H1 (cell line): Measurements from ENCODE around the gene HOXD4. TPM values are rescaled to one million over a fixed set of nuclear protein-coding genes. Genes with fewer than 3 reads are reported as not detected.
A peak's percentile ranks its signal among the peaks of the same experiment; 100 is the strongest.

ENCODE experiments used
- CTCF ChIA-PET: fragments of 300-600 bp; sonication (Branson Sonifier 250); formaldehyde crosslinking; loops from one replicate; lab custom pipeline; 2021; ENCODE audit not compliant: partially characterized antibody; lab: Charles Lee
- POLR2A ChIA-PET: fragments of 300-600 bp; sonication (Branson Sonifier 250); formaldehyde crosslinking; loops from one replicate; lab custom pipeline; 2021; ENCODE audit warnings: inconsistent platforms; ENCODE audit not compliant: partially characterized antibody; lab: Charles Lee
- DNase-seq, 2 experiments: peaks; one replicate each; pipeline versions ENCODE4 v3.0.0 to v3.0.0-alpha.2; 2010 to 2022; ENCODE audit warnings: low spot score in 2 of 2, low read depth in 1 of 2, mixed read lengths in 1 of 2
- FAIRE-seq: peaks from 2 replicates; lab custom pipeline; 2011; peaks lifted over from hg19 to GRCh38; lab: Jason Lieb, UNC
- H2AFZ ChIP-seq: 2 replicates; pipeline ENCODE4 v1.8.1; 2012; ENCODE audit warnings: low read length, inconsistent platforms
- H2AK5ac ChIP-seq: 2 replicates; pipeline ENCODE4 v1.6.1; 2013; ENCODE audit warnings: low read depth, low read length
- H2BK120ac ChIP-seq: replicated peaks from 2 replicates; pipeline ENCODE3; 2013; ENCODE audit warnings: low read depth, low read length, inconsistent platforms
- H2BK12ac ChIP-seq: 2 replicates; pipeline ENCODE4 v1.6.1; 2013; ENCODE audit warnings: low read depth, low read length
- H2BK15ac ChIP-seq: 2 replicates; pipeline ENCODE4 v1.6.1; 2013; ENCODE audit warnings: low read length
- H2BK20ac ChIP-seq: 2 replicates; pipeline ENCODE4 v1.6.1; 2013; ENCODE audit warnings: low read length
- H2BK5ac ChIP-seq: 2 replicates; pipeline ENCODE4 v1.6.1; 2013; ENCODE audit warnings: low read depth, low read length
- H3K14ac ChIP-seq: 2 replicates; pipeline ENCODE4 v1.6.1; 2013; ENCODE audit warnings: inconsistent platforms; ENCODE audit not compliant: insufficient read length
- H3K18ac ChIP-seq: 2 replicates; pipeline ENCODE4 v1.6.1; 2013; ENCODE audit warnings: low read length; ENCODE audit errors: extremely low read depth
- H3K23ac ChIP-seq: 2 replicates; pipeline ENCODE4 v1.6.1; 2013; ENCODE audit warnings: inconsistent platforms; ENCODE audit not compliant: insufficient read length
- H3K23me2 ChIP-seq: 2 replicates; pipeline ENCODE4 v1.6.1; 2013; ENCODE audit warnings: low read depth, low read length
- H3K27ac ChIP-seq: 2 replicates; pipeline ENCODE4 v1.6.1; 2011; ENCODE audit warnings: low read depth, low read length, inconsistent platforms
- H3K27me3 ChIP-seq, 4 experiments: replicated peaks in 1 of 4; 1 replicate in 1 of 4; 2 replicates in 3 of 4; pipeline versions ENCODE4 v1.6.1 to v1.8.1; 2011 to 2013; ENCODE audit warnings: low read length in 3 of 4, mild to moderate bottlenecking in 3 of 4, inconsistent platforms in 2 of 4, mixed read lengths in 2 of 4, moderate library complexity in 1 of 4; ENCODE audit not compliant: control insufficient read depth in 3 of 4, insufficient read depth in 3 of 4; ENCODE audit errors: extremely low read depth in 1 of 4
- H3K36me3 ChIP-seq, 4 experiments: 2 replicates each; pipeline versions ENCODE4 v1.6.1 to v1.8.1; 2011 to 2013; ENCODE audit warnings: mild to moderate bottlenecking in 4 of 4, low read length in 3 of 4, moderate library complexity in 2 of 4, control low read depth in 1 of 4, inconsistent platforms in 1 of 4; ENCODE audit not compliant: insufficient read depth in 4 of 4, control insufficient read depth in 2 of 4
- H3K4ac ChIP-seq: replicated peaks from 2 replicates; pipeline ENCODE3; 2013; ENCODE audit warnings: low read length, low read depth, mixed read lengths, inconsistent platforms; ENCODE audit not compliant: insufficient read length
- H3K4me1 ChIP-seq, 4 experiments: replicated peaks in 1 of 4; 1 replicate in 1 of 4; 2 replicates in 3 of 4; pipeline versions ENCODE4 v1.6.1 to v1.8.1; 2011 to 2013; ENCODE audit warnings: low read length in 3 of 4, inconsistent platforms in 2 of 4, mixed read lengths in 1 of 4; ENCODE audit not compliant: insufficient read depth in 4 of 4, control insufficient read depth in 3 of 4
- H3K4me2 ChIP-seq, 2 experiments: 2 replicates each; pipeline versions ENCODE4 v1.6.1 to v1.8.1; 2011 to 2013; ENCODE audit warnings: low read depth in 2 of 2, low read length in 2 of 2, control low read depth in 1 of 2, inconsistent platforms in 1 of 2, mild to moderate bottlenecking in 1 of 2; ENCODE audit not compliant: insufficient read depth in 1 of 2
- H3K4me3 ChIP-seq, 4 experiments: fragments of 200-600, 300-600 bp in 1 of 4; sonication (generic), shearing (Covaris generic), sonication (Bioruptor Twin) in 1 of 4; 2 replicates each; pipeline versions ENCODE4 v1.5.1 to v1.8.1; 2011 to 2016; ENCODE audit warnings: low read length in 4 of 4, low read depth in 3 of 4, control low read depth in 2 of 4, inconsistent platforms in 2 of 4, mild to moderate bottlenecking in 2 of 4, mixed read lengths in 1 of 4, moderate library complexity in 1 of 4; ENCODE audit not compliant: insufficient read depth in 2 of 4; ENCODE audit errors: extremely low read depth in 1 of 4
- H3K56ac ChIP-seq: replicated peaks from 2 replicates; pipeline ENCODE3; 2013; ENCODE audit warnings: low read depth, mild to moderate bottlenecking, mixed read lengths, low read length, inconsistent platforms; ENCODE audit not compliant: insufficient read length
- H3K79me1 ChIP-seq: 2 replicates; pipeline ENCODE4 v1.6.1; 2013; ENCODE audit warnings: low read depth, low read length, control low read depth
- H3K79me2 ChIP-seq, 2 experiments: 2 replicates each; pipeline versions ENCODE4 v1.6.1 to v1.8.1; 2012 to 2013; ENCODE audit warnings: low read length in 2 of 2, mild to moderate bottlenecking in 2 of 2, inconsistent platforms in 1 of 2; ENCODE audit not compliant: insufficient read depth in 2 of 2, control insufficient read depth in 1 of 2
- H3K9ac ChIP-seq, 4 experiments: replicated peaks in 1 of 4; 1 replicate in 1 of 4; 2 replicates in 3 of 4; pipeline versions ENCODE4 v1.6.1 to v1.8.1; 2011 to 2013; ENCODE audit warnings: low read depth in 3 of 4, low read length in 3 of 4, control low read depth in 2 of 4, mild to moderate bottlenecking in 2 of 4, moderate library complexity in 2 of 4, inconsistent platforms in 1 of 4; ENCODE audit errors: extremely low read depth in 1 of 4
- H3K9me3 ChIP-seq, 2 experiments: 2 replicates each; pipeline versions ENCODE4 v1.6.1 to v1.8.1; 2012 to 2013; ENCODE audit warnings: mild to moderate bottlenecking in 2 of 2, moderate library complexity in 2 of 2, control low read depth in 1 of 2, inconsistent platforms in 1 of 2, low read depth in 1 of 2, low read length in 1 of 2, mixed read lengths in 1 of 2; ENCODE audit not compliant: insufficient read depth in 2 of 2
- H4K20me1 ChIP-seq, 2 experiments: replicated peaks in 1 of 2; 2 replicates each; pipeline versions ENCODE3 to v1.8.1; 2011 to 2013; ENCODE audit warnings: inconsistent platforms in 2 of 2, low read length in 2 of 2, mild to moderate bottlenecking in 1 of 2; ENCODE audit not compliant: insufficient read depth in 2 of 2, control insufficient read depth in 1 of 2
- H4K5ac ChIP-seq: 2 replicates; pipeline ENCODE4 v1.6.1; 2013; ENCODE audit warnings: low read length, low read depth, mixed read lengths, inconsistent platforms; ENCODE audit not compliant: insufficient read length
- H4K8ac ChIP-seq: 2 replicates; pipeline ENCODE4 v1.8.0; 2013; ENCODE audit warnings: mild to moderate bottlenecking, moderate library complexity, low read length, inconsistent platforms; ENCODE audit not compliant: insufficient read depth; ENCODE audit errors: extremely low read depth
- H4K91ac ChIP-seq: replicated peaks from 2 replicates; pipeline ENCODE3; 2013; ENCODE audit warnings: low read length, mixed read lengths, inconsistent platforms; ENCODE audit not compliant: insufficient read length
- CBX8 ChIP-seq: fragments of 300-800, 300-1000 bp; sonication (generic); IDR thresholded peaks from 2 replicates; pipeline ENCODE4 v1.7.1; 2016; ENCODE audit warnings: low read depth, low read length, borderline replicate concordance
- EP300 ChIP-seq, 2 experiments: IDR thresholded peaks; 1 replicate in 1 of 2; 2 replicates in 1 of 2; pipeline ENCODE4 v1.6.1; 2011 to 2012; ENCODE audit warnings: low read depth in 2 of 2, low read length in 2 of 2, mild to moderate bottlenecking in 2 of 2, borderline replicate concordance in 1 of 2, inconsistent platforms in 1 of 2, moderate library complexity in 1 of 2
- EZH2 ChIP-seq: fragments of 200-600 bp; sonication (generic); IDR thresholded peaks from 2 replicates; pipeline ENCODE4 v1.7.1; 2012; ENCODE audit warnings: low read depth, mild to moderate bottlenecking, moderate library complexity, low read length, inconsistent platforms; ENCODE audit not compliant: severe bottlenecking
- JUND ChIP-seq: IDR thresholded peaks from 2 replicates; pipeline ENCODE4 v1.6.1; 2011; ENCODE audit warnings: mild to moderate bottlenecking, improper control_type of control experiment, low read length
- MAX ChIP-seq: IDR thresholded peaks from 2 replicates; pipeline ENCODE4 v1.6.1; 2012; ENCODE audit warnings: inconsistent platforms
- RNF2 ChIP-seq: fragments of 200-900, 300-1000 bp; sonication (generic); IDR thresholded peaks from 2 replicates; pipeline ENCODE4 v1.7.1; 2016; ENCODE audit warnings: borderline replicate concordance, low read depth, mild to moderate bottlenecking, antibody characterized with exemption, low read length; ENCODE audit not compliant: poor library complexity, severe bottlenecking; ENCODE audit errors: missing control alignments
- SIRT6 ChIP-seq: IDR thresholded peaks from one replicate; pipeline ENCODE4 v1.7.1; 2012; ENCODE audit warnings: low read length, inconsistent platforms
- SP2 ChIP-seq: IDR thresholded peaks from 2 replicates; pipeline ENCODE4 v1.6.1; 2012; ENCODE audit warnings: mild to moderate bottlenecking, low read length, inconsistent platforms
- SUZ12 ChIP-seq: fragments of 200-600 bp; sonication (generic); IDR thresholded peaks from 2 replicates; pipeline ENCODE4 v1.6.1; 2012; ENCODE audit warnings: mild to moderate bottlenecking, inconsistent platforms, low read length, moderate library complexity, mixed read lengths
- TBP ChIP-seq: IDR thresholded peaks from 2 replicates; pipeline ENCODE4 v1.6.1; 2011; ENCODE audit warnings: low read depth, low read length, improper control_type of control experiment
- TCF12 ChIP-seq: IDR thresholded peaks from 2 replicates; pipeline ENCODE4 v1.6.1; 2011; ENCODE audit warnings: low read depth, mild to moderate bottlenecking, low read length
- WGBS, 2 experiments: shearing (Covaris generic) in 1 of 2; methylation state at CpG; one replicate each; pipeline versions ENCODE4 v1.1.6 to v1.1.7; 2013 to 2015; ENCODE audit warnings: low lambda C conversion rate in 2 of 2, mixed read lengths in 2 of 2, inconsistent platforms in 1 of 2, low coverage in 1 of 2, missing lambda C conversion rate in 1 of 2; ENCODE audit not compliant: insufficient replicate concordance in 2 of 2, insufficient coverage in 1 of 2, insufficient read length in 1 of 2; ENCODE audit errors: extremely low coverage in 1 of 2, missing lambda C conversion rate in 1 of 2; 5-methylcytosine and 5-hydroxymethylcytosine counted together
- polyA plus RNA-seq, 7 experiments: library from polyadenylated mRNA; depleted of rRNA in 3 of 7; stranded (reverse) in 5 of 7; unstranded in 2 of 7; fragments of >200 nt in 5 of 7; fragments of 200-250 nt in 2 of 7; gene quantifications; 1 replicate in 5 of 7; 2 replicates in 1 of 7; 4 replicates in 1 of 7; pipeline versions ENCODE4 v1.2.1 to v1.2.3, GENCODE V29; 2011 to 2013; ENCODE audit warnings: missing spikeins in 2 of 7, mixed read lengths in 2 of 7
- total RNA-seq: library from RNA; stranded (reverse); fragmentation: NEBNext Ultra II Directional; extraction: Animal tissue kit (Norgen Biotek cat#: 25700); gene quantifications from 2 replicates; pipeline ENCODE4 v1.2.1, GENCODE V29; 2021

The HOXD4 gene
- total and polyA plus RNA-seq, 2 of the 8 experiments (the other 6 are each of a cell fraction or from before 2014, with no cell fraction given) = not detected

GRCh38 chr2:176157499-176158185, 6.3 kb downstream of the HOXD4 start:
- H4K8ac ChIP-seq = no peak overlapping the region
- no peak overlapping the region for H3K23ac ChIP-seq
- no peak overlapping the region for H2BK12ac ChIP-seq
- H3K14ac ChIP-seq = no peak overlapping the region
- H4K91ac ChIP-seq = no peak overlapping the region
- no peak for FAIRE-seq
- H3K27ac ChIP-seq = no peak overlapping the region
- 5% methylated on average over 42 of the region's 43 CpGs; no CpG with 5 or more reads in 1 of the 2 experiments for WGBS, 2 experiments
- ChIA-PET POLR2A (interaction anchor here (1.0 kb wide), 1 partner anchor 15 kb away, joined by 3 read pairs; no protein-coding TSS in a partner anchor), CTCF (interaction anchor here (1.1 to 1.4 kb wide), 3 partner anchors 15 to 31 kb away, joined by 3 to 5 read pairs (median 4); no protein-coding TSS in a partner anchor)
- H3K9ac ChIP-seq = no peak overlapping the region
- H3K56ac ChIP-seq = no peak overlapping the region
- H2AFZ ChIP-seq = no peak overlapping the region
- peaks cover 0 to 9% (median 6%) of the 10 kb centered on the region in 4 experiments; a peak in 5 of 7 replicates for H3K4me1 ChIP-seq
- H2BK5ac ChIP-seq = no peak overlapping the region
- peaks cover 98 to 100% (median 100%) of the 10 kb centered on the region in 4 experiments for H3K27me3 ChIP-seq
- H3K9me3 ChIP-seq = no peaks in the 10 kb centered on the region
- H3K18ac ChIP-seq = no peak overlapping the region
- H3K23me2 ChIP-seq = no peaks in the 10 kb centered on the region
- H4K5ac ChIP-seq = no peak overlapping the region
- H3K4me3 ChIP-seq = no peak overlapping the region; a peak in 1 of 8 replicates
- H3K4me2 ChIP-seq = no peak overlapping the region
- H3K79me2 ChIP-seq = no peaks in the 10 kb centered on the region
- peak in 1 of 2 experiments; percentile 66 for DNase-seq
- peaks cover 27 to 45% of the 10 kb centered on the region in 2 experiments for H4K20me1 ChIP-seq
- H2BK15ac ChIP-seq = no peak overlapping the region
- H2BK120ac ChIP-seq = no peak overlapping the region
- H3K79me1 ChIP-seq = no peaks in the 10 kb centered on the region
- H2AK5ac ChIP-seq = no peak overlapping the region
- H2BK20ac ChIP-seq = no peak overlapping the region
- H3K4ac ChIP-seq = no peak overlapping the region
- peaks cover 0 to 10% (median 0%) of the 10 kb centered on the region in 4 experiments; a peak in 1 of 8 replicates for H3K36me3 ChIP-seq
- TF ChIP-seq MAX = peak; percentile 41
- TF ChIP-seq JUND = no peak
- TF ChIP-seq RNF2 = peak; percentile 99
- peak; percentile 100 for TF ChIP-seq SUZ12
- TF ChIP-seq CBX8 = peak; percentile 81; the same call in 1 of the 2 replicates
- peak; percentile 100 for TF ChIP-seq EZH2
- TF ChIP-seq SP2 = no peak
- no peak for TF ChIP-seq TBP
- TF ChIP-seq SIRT6 = no peak
- no peak for TF ChIP-seq EP300 (IDR thresholded peaks at IDR 0.05; ENCODE audit: borderline replicate concordance in 1 of 2, low read depth in 2 of 2, low read length in 2 of 2)
- no peak for TF ChIP-seq TCF12
